Esophagus muscularis mucosa (tissue), 4 donors: Measurements from ENCODE around the gene SACS. TPM values are rescaled to one million over a fixed set of nuclear protein-coding genes. Genes with fewer than 3 reads are reported as not detected.
A peak's percentile ranks its signal among the peaks of the same experiment; 100 is the strongest.

Experiments
- DNase-seq: peaks from one replicate; pipeline ENCODE4 v3.0.0-alpha.2; 2017; ENCODE audit errors: extremely low spot score
- H3K27ac ChIP-seq, 4 donors: fragments of 200-600 bp; sonication (generic); replicated peaks in 1 of 4; 1 replicate in 3 of 4; 2 replicates in 1 of 4; pipeline ENCODE4 v1.5.1; 2016 to 2019; ENCODE audit warnings: mild to moderate bottlenecking in 1 of 4
- H3K27me3 ChIP-seq, 4 donors: fragments of 200-600 bp; sonication (generic); one replicate each; pipeline versions ENCODE4 v1.5.1 to v1.6.0; 2016 to 2019
- H3K36me3 ChIP-seq, 4 donors: fragments of 200-600 bp; sonication (generic); one replicate each; pipeline ENCODE4 v1.5.1; 2016 to 2019
- H3K4me1 ChIP-seq, 4 donors: fragments of 200-600 bp; sonication (generic); one replicate each; pipeline ENCODE4 v1.5.1; 2016 to 2019
- H3K4me3 ChIP-seq, 4 donors: fragments of 200-600 bp; sonication (generic); 1 replicate in 2 of 4; 2 replicates in 2 of 4; pipeline ENCODE4 v1.5.1; 2016 to 2019; ENCODE audit warnings: mild to moderate bottlenecking in 4 of 4, moderate library complexity in 1 of 4
- H3K9me3 ChIP-seq, 4 donors: fragments of 200-600 bp; sonication (generic); 1 replicate in 3 of 4; 2 replicates in 1 of 4; pipeline ENCODE4 v1.5.1; 2016 to 2019
- CTCF ChIP-seq, 3 experiments: fragments of 200-600 bp in 2 of 3; fragments of 450-650 bp in 1 of 3; sonication (generic) in 2 of 3; IDR thresholded peaks; one replicate each; pipeline ENCODE4 v1.5.1; 2017 to 2019; ENCODE audit warnings: antibody characterized with exemption in 3 of 3, mild to moderate bottlenecking in 2 of 3, moderate library complexity in 1 of 3
- EP300 ChIP-seq: sonication (generic); formaldehyde crosslinking; IDR thresholded peaks from one replicate; pipeline ENCODE4 v1.6.1; 2017; ENCODE audit warnings: antibody characterized with exemption
- POLR2A ChIP-seq: fragments of 450-650 bp; IDR thresholded peaks from one replicate; pipeline ENCODE4 v1.6.1; 2017; ENCODE audit warnings: antibody characterized with exemption, moderate library complexity, mild to moderate bottlenecking, low read depth
- POLR2AphosphoS5 ChIP-seq, 2 donors: sonication (generic); formaldehyde crosslinking; IDR thresholded peaks; one replicate each; pipeline ENCODE4 v1.6.1; 2017; ENCODE audit warnings: antibody characterized with exemption in 2 of 2
- WGBS: methylation state at CpG from one replicate; pipeline ENCODE4 v1.1.5; 2018; 5-methylcytosine and 5-hydroxymethylcytosine counted together
- intact Hi-C: fragments of 100-400 bp; cut with DNase I; formaldehyde crosslinking; loops from one replicate; pipeline ENCODE4 v1.15.1; 2023
- total RNA-seq, 4 donors: library from RNA; depleted of rRNA; stranded (reverse); fragments of >200 nt; gene quantifications; one replicate each; pipeline versions ENCODE4 v1.1.0 to v1.2.1, GENCODE V29; 2016

SACS gene
- total RNA-seq, 4 donors from 2014 or later = 45.1 to 70.1 (median 65.3) TPM

DNA sequence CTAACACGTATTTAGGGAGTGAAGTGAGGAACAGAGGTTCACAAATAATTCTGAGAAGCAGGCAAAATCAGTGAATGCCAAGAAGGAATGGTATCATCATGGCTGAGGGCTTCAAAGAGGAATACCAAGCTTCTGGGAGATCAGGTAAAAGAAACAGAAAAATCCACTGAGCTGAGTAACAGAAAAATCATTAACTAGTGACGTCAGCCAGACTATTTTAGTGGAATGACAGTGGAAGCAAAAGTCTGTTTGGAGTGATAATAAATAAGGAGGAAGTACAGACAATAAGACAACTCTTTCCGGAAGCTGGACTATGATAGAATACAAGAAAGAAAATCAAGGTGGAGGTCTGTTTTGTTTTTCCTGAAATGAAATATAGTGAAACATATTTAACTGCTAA lies 83.5 kb downstream of the SACS start:
- no peak overlapping the region for H3K4me3 ChIP-seq
- WGBS = 69% methylated on average over 3 of the region's 3 CpGs
- DNase-seq = no peak
- peaks cover 14 to 69% (median 56%) of the 10 kb centered on the region in 4 donors for H3K4me1 ChIP-seq
- H3K9me3 ChIP-seq = no peaks in the 10 kb centered on the region
- peak overlapping the region; percentile 69 to 80 (median 75) for H3K27ac ChIP-seq
- intact Hi-C loops = no loop called here
- H3K36me3 ChIP-seq = peaks cover 6 to 43% (median 19%) of the 10 kb centered on the region in 4 donors
- TF ChIP-seq CTCF (IDR thresholded peaks at IDR 0.05) (no peak), EP300 (no peak), POLR2AphosphoS5 (IDR thresholded peaks at IDR 0.05) (no peak)
- H3K27me3 ChIP-seq = no peaks in the 10 kb centered on the region

GRCh38 chr13:23349161-23349897 lies 84.2 kb downstream of the SACS start:
- peaks cover 0 to 36% (median 12%) of the 10 kb centered on the region in 4 donors for H3K36me3 ChIP-seq

GRCh38 chr13:23348262-23349127 lies 85.0 kb downstream of the SACS start:
- intact Hi-C loops = no loop called here
- WGBS = 60% methylated on average over 4 of the region's 4 CpGs
- Histone ChIP-seq H3K27me3 (no peaks in the 10 kb centered on the region), H3K36me3 (peaks cover 0 to 32% (median 10%) of the 10 kb centered on the region in 4 donors), H3K4me3 (no peak overlapping the region), H3K4me1 (peaks cover 14 to 81% (median 66%) of the 10 kb centered on the region in 4 donors), H3K9me3 (no peaks in the 10 kb centered on the region), H3K27ac (peak overlapping the region; percentile 69 to 80 (median 75))
- no peak for DNase-seq
- TF ChIP-seq POLR2A (no peak), EP300 (peak; percentile 63), CTCF (IDR thresholded peaks at IDR 0.05) (peak; percentile 20 to 21 (median 21)), POLR2AphosphoS5 (IDR thresholded peaks at IDR 0.05) (peak; percentile 61 to 75)

More at GRCh38 chr13:23349161-23349897, 84.2 kb downstream of the SACS start:
- DNase-seq = no peak
- 92% methylated on average over 4 of the region's 4 CpGs for WGBS
- intact Hi-C loops = no loop called here
- Histone ChIP-seq H3K9me3 (no peaks in the 10 kb centered on the region), H3K27ac (peak overlapping the region; percentile 69 to 80 (median 75)), H3K27me3 (no peaks in the 10 kb centered on the region), H3K4me3 (no peak overlapping the region), H3K4me1 (peaks cover 14 to 75% (median 63%) of the 10 kb centered on the region in 4 donors)
- no peak for TF ChIP-seq EP300
- TF ChIP-seq POLR2AphosphoS5 (IDR thresholded peaks at IDR 0.05) = peak in 1 of 2 donors; percentile 3
- TF ChIP-seq CTCF (IDR thresholded peaks at IDR 0.05) = no peak
- no peak for TF ChIP-seq POLR2A

DNA sequence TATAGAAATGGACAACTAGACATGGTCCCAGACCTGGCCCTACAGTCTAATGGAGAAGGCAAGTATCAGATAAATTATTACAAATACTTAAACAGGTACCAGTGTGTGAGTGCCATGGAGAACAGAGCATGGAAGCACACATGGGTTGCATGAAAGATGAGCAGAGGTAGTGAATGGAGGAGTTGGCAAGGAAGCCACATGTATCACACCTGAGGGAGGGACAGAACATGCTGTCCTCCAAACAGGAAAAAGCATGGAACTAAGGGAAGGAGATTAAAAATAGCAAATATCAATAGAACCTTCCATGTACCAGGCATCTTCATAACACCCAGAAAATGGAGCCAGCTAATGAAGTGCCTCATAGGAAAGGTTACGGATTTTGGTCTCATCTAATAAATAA lies 85.9 kb downstream of the SACS start:
- WGBS = 88% methylated on average over 1 of the region's 1 CpG

More for the DNA sequence above, 85.9 kb downstream of the SACS start:
- Histone ChIP-seq H3K9me3 (no peaks in the 10 kb centered on the region), H3K4me1 (peaks cover 14 to 79% (median 66%) of the 10 kb centered on the region in 4 donors), H3K27ac (peak overlapping the region; percentile 69 to 80 (median 75)), H3K27me3 (no peaks in the 10 kb centered on the region), H3K4me3 (no peak overlapping the region), H3K36me3 (peaks cover 0 to 26% (median 6%) of the 10 kb centered on the region in 4 donors)
- TF ChIP-seq POLR2AphosphoS5 (IDR thresholded peaks at IDR 0.05) (no peak), EP300 (peak; percentile 58), CTCF (IDR thresholded peaks at IDR 0.05) (no peak), POLR2A (no peak)
- no peak for DNase-seq
- intact Hi-C loops = no loop called here
